Type B pancreatic cell (in vitro differentiated cells): ENCODE data around the gene RGPD8. TPM values are rescaled to one million over a fixed set of nuclear protein-coding genes. Genes with fewer than 3 reads are reported as not detected.
"Not testable (repeated sequence)": the region's sequence is repeated elsewhere in the genome, so short reads cannot be mapped to it uniquely, and the experiment has no call there.

Source experiments
- DNase-seq: peaks from one replicate; pipeline ENCODE4 v3.0.0; 2021; ENCODE audit warnings: mixed read lengths; ENCODE audit not compliant: unreplicated experiment; ENCODE audit errors: extremely low spot score
- H3K27ac Mint-ChIP-seq: 2 replicates; pipeline ENCODE4 v1.8.0; 2021; ENCODE audit warnings: mild to moderate bottlenecking, mixed read lengths
- H3K27me3 Mint-ChIP-seq: 2 replicates; pipeline ENCODE4 v1.8.0; 2021; ENCODE audit warnings: mixed read lengths
- H3K36me3 Mint-ChIP-seq: 2 replicates; pipeline ENCODE4 v1.8.0; 2021; ENCODE audit warnings: mixed read lengths
- H3K4me1 Mint-ChIP-seq: one replicate; pipeline ENCODE4 v1.8.0; 2021; ENCODE audit warnings: mixed read lengths; ENCODE audit not compliant: unreplicated experiment
- H3K4me3 Mint-ChIP-seq: 2 replicates; pipeline ENCODE4 v1.8.0; 2021; ENCODE audit warnings: mild to moderate bottlenecking, mixed read lengths
- H3K9me3 Mint-ChIP-seq: 2 replicates; pipeline ENCODE4 v1.8.0; 2021; ENCODE audit warnings: mixed read lengths
- CTCF ChIP-seq: fragments of 200-600 bp; sonication (generic); conservative IDR thresholded peaks from 2 replicates; pipeline ENCODE4 v1.5.0; 2021; ENCODE audit warnings: antibody characterized with exemption, mild to moderate bottlenecking
- total RNA-seq: library from RNA; stranded (reverse); gene quantifications from 2 replicates; pipeline ENCODE4 v1.2.1, GENCODE V29; 2021; ENCODE audit warnings: low replicate concordance

The RGPD8 gene
- total RNA-seq, 1 donor from 2014 or later: 10.7 TPM

- not testable (repeated sequence) for H3K9me3 Mint-ChIP-seq
- peak; percentile 36 for TF ChIP-seq CTCF
These were observed 16.6 kb downstream of the RGPD8 start for GRCh38 chr2:112416860-112417259.

GRCh38 chr2:112360055-112360454 is 73.4 kb downstream of the RGPD8 start:
- not testable (repeated sequence) for H3K9me3 Mint-ChIP-seq, DNase-seq, H3K4me3 Mint-ChIP-seq, H3K36me3 Mint-ChIP-seq, H3K27me3 Mint-ChIP-seq, H3K27ac Mint-ChIP-seq, H3K4me1 Mint-ChIP-seq

More at GRCh38 chr2:112416860-112417259, 16.6 kb downstream of the RGPD8 start:
- not testable (repeated sequence) for H3K4me3 Mint-ChIP-seq, DNase-seq, H3K4me1 Mint-ChIP-seq, H3K36me3 Mint-ChIP-seq, H3K27ac Mint-ChIP-seq, H3K27me3 Mint-ChIP-seq

GRCh38 chr2:112354335-112354734 is 79.1 kb downstream of the RGPD8 start:
- H3K4me3 Mint-ChIP-seq, H3K27me3 Mint-ChIP-seq, H3K36me3 Mint-ChIP-seq, H3K4me1 Mint-ChIP-seq, H3K27ac Mint-ChIP-seq, DNase-seq, H3K9me3 Mint-ChIP-seq: not testable (repeated sequence)

GRCh38 chr2:112352809-112353603 is 80.4 kb downstream of the RGPD8 start:
- H3K9me3 Mint-ChIP-seq, H3K4me1 Mint-ChIP-seq, H3K27ac Mint-ChIP-seq, H3K4me3 Mint-ChIP-seq, H3K36me3 Mint-ChIP-seq, H3K27me3 Mint-ChIP-seq, DNase-seq: not testable (repeated sequence)

GRCh38 chr2:112352292-112352691 is 81.2 kb downstream of the RGPD8 start:
- H3K27ac Mint-ChIP-seq, H3K4me3 Mint-ChIP-seq, H3K27me3 Mint-ChIP-seq, H3K9me3 Mint-ChIP-seq, DNase-seq, H3K4me1 Mint-ChIP-seq, H3K36me3 Mint-ChIP-seq: not testable (repeated sequence)

GRCh38 chr2:112345030-112346027 is 88.1 kb downstream of the RGPD8 start:
- peak; percentile 31 for TF ChIP-seq CTCF
- H3K9me3 Mint-ChIP-seq: no peaks in the 10 kb centered on the region
- H3K4me1 Mint-ChIP-seq: peaks cover under 1% of the 10 kb centered on the region
- H3K27ac Mint-ChIP-seq: no peak overlapping the region
- no peaks in the 10 kb centered on the region for H3K27me3 Mint-ChIP-seq
- no peaks in the 10 kb centered on the region for H3K36me3 Mint-ChIP-seq
- DNase-seq: no peak
- H3K4me3 Mint-ChIP-seq: no peak overlapping the region

GRCh38 chr2:112343827-112344585 is 89.4 kb downstream of the RGPD8 start:
- no peak for TF ChIP-seq CTCF
- Mint-ChIP-seq H3K36me3 (no peaks in the 10 kb centered on the region), H3K4me3 (no peak overlapping the region), H3K9me3 (no peaks in the 10 kb centered on the region), H3K27me3 (no peaks in the 10 kb centered on the region), H3K4me1 (peaks cover 12% of the 10 kb centered on the region), H3K27ac (no peak overlapping the region)
- DNase-seq: no peak
